Activated CD4-positive, alpha-beta T cell treated with anti-CD3 and anti-CD28 coated beads, Interleukin-2, Interleukin-4, amounts not matched to agents 100 ng/mL and 50 ng/mL, durations not matched to agents 16 hours and 8 hours (primary cell): ENCODE results near the gene IFT27.
"Not testable (repeated sequence)": the region's sequence is repeated elsewhere in the genome, so short reads cannot be mapped to it uniquely, and the experiment has no call there.

Experiments
- DNase-seq: peaks from one replicate; pipeline ENCODE4 v3.0.0-alpha.2; 2020; ENCODE audit warnings: low spot score

Gene IFT27

GRCh38 chr22:36743591-36744412 is 32.1 kb downstream of the IFT27 start:
- DNase-seq = no peak

- DNase-seq = no peak
Measured at GRCh38 chr22:36743011-36743410, 32.9 kb downstream of the IFT27 start.

- no peak for DNase-seq
Measured at GRCh38 chr22:36741968-36742367, 34.0 kb downstream of the IFT27 start.

GRCh38 chr22:36741204-36741793 is 34.6 kb downstream of the IFT27 start:
- DNase-seq = peak; percentile 17

- DNase-seq = no peak
Measured at GRCh38 chr22:36740716-36741115, 35.2 kb downstream of the IFT27 start.

- DNase-seq = no peak
Measured at GRCh38 chr22:36739185-36739584, 36.7 kb downstream of the IFT27 start.

- DNase-seq = no peak
Measured at GRCh38 chr22:36738416-36739020, 37.4 kb downstream of the IFT27 start.

GRCh38 chr22:36737776-36738175 is 38.1 kb downstream of the IFT27 start:
- no peak for DNase-seq

- DNase-seq = no peak
Measured at GRCh38 chr22:36736701-36737320, 39.1 kb downstream of the IFT27 start.

- DNase-seq = no peak
Measured at GRCh38 chr22:36734171-36735058, 41.5 kb downstream of the IFT27 start.

GRCh38 chr22:36733271-36733670 is 42.6 kb downstream of the IFT27 start:
- no peak for DNase-seq

GRCh38 chr22:36732609-36733008 is 43.3 kb downstream of the IFT27 start:
- DNase-seq = no peak

- no peak for DNase-seq
Measured at GRCh38 chr22:36731916-36732315, 44.0 kb downstream of the IFT27 start.

GRCh38 chr22:36731321-36731720 is 44.6 kb downstream of the IFT27 start:
- DNase-seq = not testable (repeated sequence)

- no peak for DNase-seq
Measured at GRCh38 chr22:36730176-36730858, 45.6 kb downstream of the IFT27 start.

- DNase-seq = no peak
Measured at GRCh38 chr22:36729321-36729720, 46.6 kb downstream of the IFT27 start.

- DNase-seq = no peak
Measured at GRCh38 chr22:36728505-36728904, 47.4 kb downstream of the IFT27 start.

GRCh38 chr22:36727927-36728488 is 47.9 kb downstream of the IFT27 start:
- DNase-seq = no peak

GRCh38 chr22:36727110-36727509 is 48.8 kb downstream of the IFT27 start:
- DNase-seq = no peak

- DNase-seq = no peak
Measured at GRCh38 chr22:36726007-36726380, 49.9 kb downstream of the IFT27 start.
